ENCODE results near the gene QSOX1. TPM values are rescaled to one million over a fixed set of nuclear protein-coding genes. Genes with fewer than 3 reads are reported as not detected.
"Not testable (repeated sequence)": the region's sequence is repeated elsewhere in the genome, so short reads cannot be mapped to it uniquely, and the experiment has no call there.

The QSOX1 gene, protein sequence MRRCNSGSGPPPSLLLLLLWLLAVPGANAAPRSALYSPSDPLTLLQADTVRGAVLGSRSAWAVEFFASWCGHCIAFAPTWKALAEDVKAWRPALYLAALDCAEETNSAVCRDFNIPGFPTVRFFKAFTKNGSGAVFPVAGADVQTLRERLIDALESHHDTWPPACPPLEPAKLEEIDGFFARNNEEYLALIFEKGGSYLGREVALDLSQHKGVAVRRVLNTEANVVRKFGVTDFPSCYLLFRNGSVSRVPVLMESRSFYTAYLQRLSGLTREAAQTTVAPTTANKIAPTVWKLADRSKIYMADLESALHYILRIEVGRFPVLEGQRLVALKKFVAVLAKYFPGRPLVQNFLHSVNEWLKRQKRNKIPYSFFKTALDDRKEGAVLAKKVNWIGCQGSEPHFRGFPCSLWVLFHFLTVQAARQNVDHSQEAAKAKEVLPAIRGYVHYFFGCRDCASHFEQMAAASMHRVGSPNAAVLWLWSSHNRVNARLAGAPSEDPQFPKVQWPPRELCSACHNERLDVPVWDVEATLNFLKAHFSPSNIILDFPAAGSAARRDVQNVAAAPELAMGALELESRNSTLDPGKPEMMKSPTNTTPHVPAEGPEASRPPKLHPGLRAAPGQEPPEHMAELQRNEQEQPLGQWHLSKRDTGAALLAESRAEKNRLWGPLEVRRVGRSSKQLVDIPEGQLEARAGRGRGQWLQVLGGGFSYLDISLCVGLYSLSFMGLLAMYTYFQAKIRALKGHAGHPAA
- 10 to 100 TPM; 42.1 to 42.3 TPM for total RNA-seq

GRCh38 chr1:180154325-180155181 lies at the start of gene QSOX1:
Gene QSOX1 (plus strand): TSS chr1:180154869. CDS start chr1:180154908, 39 bp downstream.
- H3K27ac Mint-ChIP-seq = peak within 1 kb of the TSS; percentile 93 to 94
- DNase-seq (ENCODE audit: low spot score in 2 of 2) (peak; percentile 82 to 90), ATAC-seq (peak; percentile 94 to 95)
- peaks cover 8 to 16% of the 10 kb centered on the region in 2 donors for H3K36me3 Mint-ChIP-seq
- no peaks in the 10 kb centered on the region for H3K9me3 Mint-ChIP-seq

- DNase-seq (ENCODE audit: low spot score in 2 of 2) = no peak
- ATAC-seq = no peak
- H3K9me3 Mint-ChIP-seq = no peaks in the 10 kb centered on the region
- peaks cover 0 to 5% of the 10 kb centered on the region in 2 donors for H3K36me3 Mint-ChIP-seq
- no peak overlapping the region for H3K27ac Mint-ChIP-seq
Observed at GRCh38 chr1:180112091-180112490, 42.6 kb upstream of the QSOX1 start.

- DNase-seq (ENCODE audit: low spot score in 2 of 2) (no peak), ATAC-seq (no peak)
- Mint-ChIP-seq H3K9me3 (no peaks in the 10 kb centered on the region), H3K36me3 (peaks cover 0 to 5% of the 10 kb centered on the region in 2 donors), H3K27ac (no peak overlapping the region)
Observed at GRCh38 chr1:180112984-180113647, 41.6 kb upstream of the QSOX1 start.

GRCh38 chr1:180114396-180114945 lies 40.2 kb upstream of the QSOX1 start:
- Mint-ChIP-seq H3K9me3 (no peaks in the 10 kb centered on the region), H3K27ac (no peak overlapping the region), H3K36me3 (peaks cover 0 to 5% of the 10 kb centered on the region in 2 donors)
- DNase-seq (ENCODE audit: low spot score in 2 of 2) (no peak), ATAC-seq (no peak)

DNA sequence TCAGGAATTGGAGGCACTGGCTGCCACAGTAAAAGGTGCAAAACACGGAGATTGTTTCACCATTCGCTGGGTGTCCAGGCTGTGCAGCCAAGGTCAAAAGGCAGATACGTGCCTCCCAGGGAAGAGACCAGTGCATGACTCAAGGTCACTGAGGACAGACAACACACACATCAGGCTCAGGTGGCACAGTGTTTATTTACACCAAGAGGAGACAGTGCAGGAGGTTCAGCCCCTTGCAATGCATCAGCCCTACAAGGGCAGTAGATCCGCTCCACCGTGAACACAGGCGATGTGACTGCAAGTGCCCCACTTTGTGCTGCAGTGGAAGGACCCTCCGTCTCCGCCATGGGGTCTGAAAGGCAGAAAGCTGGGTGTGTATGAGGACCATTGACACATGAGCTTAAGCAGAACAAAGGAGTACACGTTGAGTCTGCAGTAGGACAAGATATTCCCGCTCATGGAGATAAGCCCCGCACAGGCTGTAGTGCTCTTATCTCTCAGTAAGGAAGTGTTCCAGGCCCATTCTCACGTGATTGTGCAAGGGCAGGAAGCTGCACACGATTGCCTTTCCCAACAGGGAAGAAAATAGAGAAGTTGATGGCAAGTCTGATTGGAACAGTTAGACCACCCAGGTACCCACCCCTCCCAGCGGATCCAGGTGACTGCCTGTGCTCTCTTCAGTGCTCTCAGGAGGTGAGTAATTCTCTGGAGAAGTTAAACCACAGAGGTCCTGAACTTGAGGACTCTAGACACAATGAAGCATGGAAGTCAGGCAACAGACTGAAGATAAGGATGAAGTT lies 37.5 kb upstream of the QSOX1 start:
- DNase-seq (ENCODE audit: low spot score in 2 of 2) = no peak
- Mint-ChIP-seq H3K36me3 (no peaks in the 10 kb centered on the region), H3K9me3 (no peaks in the 10 kb centered on the region), H3K27ac (peak overlapping the region in 1 of 2 donors; percentile 29)
- ATAC-seq = peak in 1 of 2 donors; percentile 20

DNA sequence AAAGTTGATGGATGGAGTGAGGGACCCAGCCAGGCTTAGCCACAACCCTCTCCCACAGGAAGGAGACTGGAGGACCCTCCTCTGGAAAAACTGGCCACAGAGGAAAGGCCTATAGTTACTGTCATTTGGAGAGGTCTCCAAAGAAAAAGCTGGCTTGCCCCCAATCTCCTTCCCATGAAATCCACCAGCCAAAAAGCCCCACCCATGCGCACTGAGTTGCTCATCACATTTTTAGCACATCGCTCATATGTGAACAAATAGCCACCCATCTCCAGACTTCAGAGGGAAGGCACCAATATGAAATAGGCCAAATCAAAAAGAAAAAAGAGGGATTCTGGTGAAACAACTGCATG lies 36.9 kb upstream of the QSOX1 start:
- Mint-ChIP-seq H3K9me3 (no peaks in the 10 kb centered on the region), H3K27ac (no peak overlapping the region), H3K36me3 (no peaks in the 10 kb centered on the region)
- no peak for DNase-seq (ENCODE audit: low spot score in 2 of 2)
- ATAC-seq = no peak

DNA sequence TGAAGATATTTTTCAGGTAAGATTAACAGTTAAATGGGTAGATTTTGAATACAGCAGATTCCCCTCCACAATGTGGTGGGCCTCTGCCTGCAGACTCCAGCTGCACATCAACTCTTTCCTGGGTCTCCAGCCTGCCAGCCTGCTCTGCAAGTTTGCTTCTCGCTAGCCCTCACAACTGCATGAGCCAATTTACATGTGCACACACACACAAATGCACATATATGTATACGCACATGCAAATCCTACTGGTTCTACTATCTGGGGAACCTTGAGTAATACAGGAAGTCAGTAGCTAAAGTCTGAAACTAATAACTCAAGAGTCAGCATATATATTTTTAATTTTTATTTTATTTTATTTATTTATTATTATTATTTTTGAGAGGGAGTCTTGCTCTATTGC lies 34.8 kb upstream of the QSOX1 start:
- DNase-seq (ENCODE audit: low spot score in 2 of 2) (no peak), ATAC-seq (no peak)
- Mint-ChIP-seq H3K27ac (no peak overlapping the region), H3K9me3 (no peaks in the 10 kb centered on the region), H3K36me3 (no peaks in the 10 kb centered on the region)

GRCh38 chr1:180123463-180123936 lies 31.2 kb upstream of the QSOX1 start:
- Mint-ChIP-seq H3K9me3 (no peaks in the 10 kb centered on the region), H3K27ac (no peak overlapping the region), H3K36me3 (no peaks in the 10 kb centered on the region)
- DNase-seq (ENCODE audit: low spot score in 2 of 2) (no peak), ATAC-seq (no peak)

DNA sequence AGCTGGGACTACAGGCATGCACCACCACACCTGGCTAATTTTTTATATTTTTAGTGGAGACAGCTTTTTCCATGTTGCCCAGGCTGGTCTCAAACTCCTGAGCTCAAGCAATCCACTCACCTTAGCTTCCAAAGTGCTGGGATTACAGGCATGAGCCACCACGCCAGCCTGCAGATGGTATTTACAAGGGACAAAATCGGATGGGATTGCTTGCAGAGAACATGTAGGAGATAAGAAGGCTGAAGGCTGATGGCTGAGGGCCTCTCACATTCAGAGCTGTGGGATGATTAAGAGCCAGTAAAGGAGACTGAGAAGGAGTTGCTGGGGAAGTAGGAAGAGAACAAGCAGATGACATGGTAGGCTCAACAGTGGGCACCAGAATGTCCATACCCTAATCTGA lies 24.0 kb upstream of the QSOX1 start:
- no peak for DNase-seq (ENCODE audit: low spot score in 2 of 2)
- ATAC-seq = no peak
- no peaks in the 10 kb centered on the region for H3K9me3 Mint-ChIP-seq
- no peaks in the 10 kb centered on the region for H3K36me3 Mint-ChIP-seq
- H3K27ac Mint-ChIP-seq = no peak overlapping the region

DNA sequence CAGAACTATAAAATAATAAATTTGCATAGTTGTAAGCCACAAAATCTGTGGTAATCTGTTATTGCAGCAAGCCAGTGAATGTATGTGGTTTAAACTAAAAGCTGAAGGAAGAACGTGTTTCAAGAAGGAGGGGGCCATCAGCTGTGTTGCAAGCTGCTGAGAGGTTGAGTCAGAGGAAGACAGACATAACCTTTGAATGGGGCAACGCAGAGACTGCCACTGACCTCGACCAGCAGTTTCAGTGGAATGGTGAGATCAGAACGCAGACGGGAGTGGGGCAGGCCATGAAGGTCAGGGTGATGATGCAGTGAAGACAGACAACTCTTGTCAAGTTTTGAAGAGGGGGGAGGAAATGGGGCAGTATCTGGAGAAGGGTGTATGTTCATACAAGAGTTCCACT lies 23.2 kb upstream of the QSOX1 start:
- no peaks in the 10 kb centered on the region for H3K36me3 Mint-ChIP-seq
- peak in 1 of 2 donors; percentile 22 for DNase-seq (ENCODE audit: low spot score in 2 of 2)
- ATAC-seq = peak; percentile 66 to 93
- H3K27ac Mint-ChIP-seq = peak overlapping the region in 1 of 2 donors; percentile 70
- H3K9me3 Mint-ChIP-seq = no peaks in the 10 kb centered on the region

GRCh38 chr1:180133193-180133592 lies 21.5 kb upstream of the QSOX1 start:
- ATAC-seq (no peak), DNase-seq (ENCODE audit: low spot score in 2 of 2) (no peak)
- Mint-ChIP-seq H3K9me3 (no peaks in the 10 kb centered on the region), H3K36me3 (no peaks in the 10 kb centered on the region), H3K27ac (no peak overlapping the region)

DNA sequence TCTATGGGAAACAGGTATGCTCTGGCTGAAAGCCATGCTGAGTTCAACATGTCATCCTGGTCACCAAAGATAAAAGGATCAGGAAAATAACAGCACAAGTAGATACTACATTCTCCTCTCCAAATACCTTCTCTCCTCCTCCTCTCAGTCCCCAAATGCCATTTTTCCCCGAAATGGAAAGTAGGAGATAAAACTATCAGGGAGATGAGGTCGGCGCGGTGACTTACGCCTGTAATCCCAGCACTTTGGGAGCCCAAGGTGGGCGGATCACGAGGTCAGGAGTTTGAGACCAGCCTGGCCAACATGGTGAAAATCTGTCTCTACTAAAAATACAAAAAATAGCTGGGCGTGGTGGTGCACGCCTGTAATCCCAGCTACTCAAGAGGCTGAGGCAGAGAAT lies 21.0 kb upstream of the QSOX1 start:
- not testable (repeated sequence) for H3K27ac Mint-ChIP-seq; H3K9me3 Mint-ChIP-seq; DNase-seq (ENCODE audit: low spot score in 2 of 2); H3K36me3 Mint-ChIP-seq; ATAC-seq

- DNase-seq (ENCODE audit: low spot score in 2 of 2) (no peak), ATAC-seq (no peak)
- Mint-ChIP-seq H3K9me3 (no peaks in the 10 kb centered on the region), H3K36me3 (no peaks in the 10 kb centered on the region), H3K27ac (no peak overlapping the region)
Observed at GRCh38 chr1:180135535-180135934, 19.1 kb upstream of the QSOX1 start.

DNA sequence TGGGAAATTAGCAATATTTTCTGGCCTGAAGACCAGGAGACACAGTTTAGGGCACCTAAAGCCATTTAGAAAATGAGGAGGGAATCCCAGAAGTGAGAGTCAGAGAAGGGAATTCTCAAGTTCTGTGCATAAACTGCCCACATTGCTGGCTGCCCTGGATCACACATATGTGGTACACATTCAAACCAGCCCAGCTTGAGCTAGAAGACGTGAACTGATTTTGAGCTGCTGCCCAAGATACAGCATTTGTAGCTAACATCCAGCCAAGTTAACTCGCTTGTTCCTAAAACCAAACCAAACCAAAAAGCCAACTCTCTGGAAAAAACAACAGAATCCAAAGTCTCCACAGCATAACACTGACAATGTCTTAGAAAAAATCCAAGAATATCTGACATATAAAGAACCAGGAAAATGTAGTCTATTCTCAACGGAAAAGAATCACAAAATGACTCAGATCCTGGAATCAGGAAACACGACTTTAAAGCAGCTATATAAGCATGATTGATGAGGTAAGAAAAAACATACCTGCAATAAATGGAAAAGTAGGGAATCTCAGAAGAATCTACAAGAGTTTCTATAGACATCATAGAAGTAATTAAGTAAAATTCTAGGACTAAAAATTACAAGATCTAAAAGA lies 18.2 kb upstream of the QSOX1 start:
- ATAC-seq (no peak), DNase-seq (ENCODE audit: low spot score in 2 of 2) (no peak)
- H3K36me3 Mint-ChIP-seq = no peaks in the 10 kb centered on the region
- H3K9me3 Mint-ChIP-seq = no peaks in the 10 kb centered on the region
- H3K27ac Mint-ChIP-seq = no peak overlapping the region

- Mint-ChIP-seq H3K36me3 (no peaks in the 10 kb centered on the region), H3K27ac (no peak overlapping the region), H3K9me3 (no peaks in the 10 kb centered on the region)
- no peak for ATAC-seq
- DNase-seq (ENCODE audit: low spot score in 2 of 2) = no peak
Observed at GRCh38 chr1:180136968-180137356, 17.7 kb upstream of the QSOX1 start.
